Ureter (tissue), 1 donor: ENCODE results near the gene CHAT. TPM values are rescaled to one million over a fixed set of nuclear protein-coding genes. Genes with fewer than 3 reads are reported as not detected.

Experiments
- DNase-seq: peaks from one replicate; pipeline ENCODE4 v3.0.0-alpha.2; 2020; ENCODE audit warnings: low spot score
- total RNA-seq: library from RNA; stranded (reverse); gene quantifications from one replicate; pipeline ENCODE4 v1.2.4, GENCODE V29; 2023
- donor health status: DM: yes; HTN: yes; CAD: no.

Gene CHAT
- total RNA-seq, 1 donor from 2014 or later, result not detected

DNA sequence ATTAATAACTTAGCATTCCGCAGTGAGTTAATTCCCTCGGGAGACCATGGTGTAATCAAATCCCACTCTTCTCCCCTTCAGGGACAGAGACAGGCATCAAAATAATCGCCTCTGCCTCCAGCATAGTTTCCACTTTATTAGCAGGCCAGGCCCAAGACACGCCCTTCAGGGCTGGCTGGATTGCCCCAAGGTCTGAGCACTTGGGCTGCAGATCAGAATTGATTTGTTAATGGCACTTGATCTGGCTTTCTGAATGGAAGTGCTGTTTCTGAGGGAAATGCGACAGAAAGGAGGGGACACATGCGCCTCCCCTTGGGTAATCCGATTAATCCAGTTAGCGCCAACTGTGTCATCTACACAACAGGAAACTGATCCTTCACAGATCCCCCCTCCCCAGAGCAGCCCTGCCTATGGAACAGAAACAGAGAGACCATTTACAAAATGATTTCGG is 15.6 kb downstream of the CHAT start:
- no peak for DNase-seq

DNA sequence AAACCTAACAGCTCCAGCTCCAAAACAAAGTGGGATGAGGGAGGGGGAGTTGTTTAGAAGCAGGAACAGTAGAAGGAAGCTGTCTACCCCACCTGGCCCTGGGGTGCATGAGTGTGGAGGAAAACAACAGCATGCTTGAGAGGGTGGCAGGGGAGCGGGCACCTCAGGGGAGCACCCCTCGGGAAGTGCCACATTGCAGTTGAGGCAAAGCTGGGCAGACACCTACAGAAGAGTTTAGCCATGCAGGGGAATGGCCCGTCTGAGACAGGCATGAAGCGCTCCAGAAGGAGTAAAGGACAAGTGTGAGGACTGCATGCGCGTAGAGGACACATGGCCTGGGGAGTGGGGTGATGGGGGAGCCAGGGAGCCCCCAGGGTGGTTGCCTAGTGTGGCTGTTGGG is 18.1 kb downstream of the CHAT start:
- DNase-seq, result no peak

DNA sequence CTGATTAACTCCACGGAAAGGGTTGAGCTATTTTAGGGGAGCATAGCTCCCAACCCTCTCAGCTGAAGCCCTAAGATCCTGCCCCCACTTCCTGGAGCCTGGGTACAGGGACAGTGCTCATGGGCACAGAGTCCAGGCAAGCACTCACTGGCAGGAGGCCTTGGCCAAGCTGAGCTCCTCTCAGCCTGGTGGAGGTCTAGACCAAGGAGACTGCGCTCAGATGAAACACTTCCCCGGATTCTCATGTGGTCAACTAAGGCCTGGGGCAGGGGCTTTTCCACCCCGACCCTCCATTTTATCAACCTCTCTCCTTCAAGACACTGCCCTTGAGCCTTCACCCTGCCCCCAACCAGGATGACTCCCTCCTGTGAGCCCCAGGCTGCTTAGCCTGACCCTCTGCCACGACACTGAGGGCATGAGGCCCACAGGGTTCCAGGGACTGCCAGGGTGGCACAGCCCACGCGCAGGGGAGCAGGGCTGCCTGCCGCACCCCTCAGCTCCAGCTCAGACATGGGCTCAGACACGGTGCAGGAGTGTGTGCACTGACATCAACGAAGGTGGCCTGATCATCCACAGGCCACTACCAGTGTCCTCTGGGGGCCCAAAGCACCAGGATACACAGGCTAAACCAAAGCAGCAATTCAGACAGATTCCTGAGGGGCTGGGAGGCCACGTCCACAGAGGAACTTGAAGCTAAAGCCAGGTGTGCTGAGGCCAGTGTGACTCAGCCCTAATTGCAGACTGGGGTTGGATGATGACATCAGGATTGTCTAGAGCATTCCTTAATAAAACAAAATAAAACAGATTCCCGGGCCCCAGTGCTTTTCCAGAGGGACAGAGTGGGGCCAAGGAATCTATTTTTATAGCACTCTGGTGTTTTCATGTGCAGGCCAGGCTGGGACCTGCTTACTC is 18.8 kb downstream of the CHAT start:
- no peak for DNase-seq

DNA sequence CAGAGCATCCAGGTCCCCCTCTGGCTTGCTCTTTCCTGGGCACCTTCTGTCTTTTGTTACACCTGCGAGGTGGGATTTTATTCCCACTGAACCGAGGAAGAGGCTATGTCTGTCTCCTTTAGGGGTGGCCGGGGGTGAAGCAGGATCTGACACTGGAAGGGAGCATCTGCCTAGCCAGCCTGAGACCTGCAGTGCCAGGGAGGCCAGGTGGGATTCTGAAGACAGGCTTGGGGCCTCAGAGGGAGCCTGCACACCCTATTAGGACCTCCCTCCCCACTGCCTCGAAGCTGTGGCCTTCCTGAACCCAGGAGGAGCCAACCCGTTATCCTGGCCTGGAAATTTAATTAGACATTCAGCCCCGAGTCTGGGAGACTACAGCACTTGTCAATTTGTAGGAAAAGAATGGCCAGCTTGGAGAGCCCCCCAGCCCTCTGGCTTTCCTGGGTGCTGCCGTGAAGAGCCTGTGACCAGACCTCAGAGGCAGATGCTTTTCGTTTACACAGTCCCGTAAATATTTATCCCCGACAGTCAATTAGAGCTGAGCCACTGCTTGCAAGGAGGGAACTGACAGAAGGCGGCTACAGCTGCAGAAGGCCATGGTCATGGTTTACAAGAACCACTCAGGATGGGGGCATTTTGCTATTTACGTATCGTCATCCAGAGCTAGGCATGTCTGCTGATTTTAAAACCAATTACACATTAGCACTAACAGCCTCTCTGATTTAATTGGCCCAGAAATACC is 19.7 kb downstream of the CHAT start:
- no peak for DNase-seq

DNA sequence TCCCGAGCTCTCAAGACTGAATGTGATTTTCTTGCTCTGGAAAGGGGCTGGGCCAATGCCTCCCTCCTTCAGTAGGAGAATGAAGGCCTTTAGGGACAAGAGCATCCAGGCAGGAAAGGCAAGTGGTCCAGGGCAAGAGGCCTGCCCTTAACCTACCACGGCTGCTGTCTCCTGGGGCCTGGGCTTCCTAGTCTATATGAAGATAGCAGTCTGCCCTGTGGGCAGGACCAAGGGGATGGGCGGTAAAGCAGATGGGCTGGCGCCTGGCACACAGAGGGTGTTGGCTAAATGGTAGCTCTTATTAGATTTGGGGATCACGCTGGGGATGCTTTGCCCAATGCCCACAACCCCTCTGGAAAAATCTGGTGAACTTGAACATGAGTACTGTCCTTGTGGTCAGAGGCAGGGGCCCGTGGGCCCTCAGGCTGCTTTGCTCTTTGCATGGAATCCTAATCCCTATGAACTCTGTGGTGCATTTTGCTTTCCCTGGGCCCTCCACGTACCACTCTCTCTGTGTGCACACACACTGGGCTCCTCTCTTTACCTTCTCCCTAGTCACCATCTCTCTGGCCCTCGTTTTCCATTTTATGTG is 20.3 kb downstream of the CHAT start:
- no peak for DNase-seq

DNA sequence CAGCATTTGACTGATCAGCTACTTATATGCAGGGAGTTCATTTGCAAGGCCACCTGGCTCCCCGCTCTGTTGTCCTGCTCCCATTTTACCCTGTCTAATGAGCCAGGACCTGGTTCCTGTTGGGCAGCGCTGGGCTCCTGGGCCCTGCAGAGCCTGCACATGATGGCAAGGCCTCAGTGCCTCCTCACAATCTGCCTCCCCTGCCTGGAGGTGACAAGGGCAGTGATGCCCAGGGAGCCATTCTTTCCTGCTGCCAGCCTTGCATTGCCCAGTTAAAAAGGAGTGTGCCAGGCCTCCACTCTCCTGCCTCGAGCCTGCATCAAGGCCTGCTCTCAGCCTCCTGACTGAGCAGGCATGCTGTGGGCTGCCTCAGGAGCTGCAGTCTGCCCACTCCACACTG is 28.5 kb downstream of the CHAT start:
- no peak for DNase-seq

DNA sequence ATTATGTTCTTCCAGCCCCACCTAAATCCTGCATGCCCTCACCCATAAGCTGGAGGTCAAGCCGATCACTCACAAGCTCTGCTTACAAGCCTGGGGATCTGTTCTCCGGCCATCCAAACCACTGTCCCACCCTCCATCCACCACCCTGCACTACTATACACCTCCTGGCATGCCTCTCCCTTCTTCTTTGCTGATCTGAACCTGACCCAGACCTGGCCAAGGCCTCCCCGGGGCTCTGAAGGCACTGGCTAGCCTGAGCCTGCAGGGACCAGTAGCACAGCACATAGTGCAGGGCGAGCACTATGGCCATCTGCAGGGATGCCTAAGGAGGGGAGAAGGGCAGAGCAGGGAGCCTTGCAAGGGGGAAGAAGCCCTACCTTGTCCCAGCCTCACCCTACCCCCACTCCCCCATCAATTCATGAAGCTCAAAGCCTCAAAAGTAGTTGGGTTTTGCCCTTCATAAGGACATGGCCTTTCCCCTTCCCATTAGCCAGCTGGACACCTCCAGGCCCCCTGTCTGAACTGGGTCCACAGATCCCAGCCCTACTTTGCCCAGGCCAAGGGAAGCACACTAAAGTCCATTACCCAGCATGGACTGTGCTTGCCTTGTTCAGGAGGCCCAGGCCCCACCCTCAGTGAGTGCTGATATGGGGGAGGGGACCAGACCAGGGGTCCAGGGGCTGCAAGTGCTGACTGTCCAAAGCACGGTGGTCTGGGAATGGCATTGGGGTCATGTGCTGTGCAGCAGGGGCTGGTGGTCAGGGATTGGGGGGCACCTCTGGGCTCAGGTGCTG is 29.6 kb downstream of the CHAT start:
- no peak for DNase-seq

DNA sequence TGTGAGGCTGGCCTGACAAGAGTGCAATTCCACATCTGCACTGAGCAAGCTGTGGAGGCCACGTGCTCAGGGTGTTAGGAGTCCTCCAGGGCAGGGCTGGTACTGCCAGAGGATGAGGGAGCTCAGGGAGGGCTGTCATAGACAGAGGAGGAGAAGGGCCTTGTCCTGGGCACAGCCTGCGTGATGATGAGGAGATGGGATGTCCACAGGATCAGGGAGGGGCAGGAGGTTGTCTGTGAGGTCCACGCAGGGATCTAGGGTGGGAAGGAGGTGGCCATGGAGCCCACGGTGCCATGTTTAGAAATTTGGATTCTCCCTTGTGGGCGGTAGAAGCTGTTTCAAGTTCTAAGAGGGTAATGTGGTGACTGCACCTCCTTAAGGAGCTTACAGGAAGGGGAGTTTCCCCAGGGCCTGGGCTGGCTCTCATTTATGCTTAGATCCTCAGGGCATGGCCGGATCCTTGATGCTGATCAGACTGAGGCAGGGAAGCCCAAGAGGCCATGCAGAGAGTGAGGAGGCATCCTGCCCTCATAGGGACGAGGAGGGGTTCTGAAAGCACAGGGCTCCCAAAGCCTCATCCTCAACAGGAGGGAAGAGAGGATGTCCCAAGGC is 30.3 kb downstream of the CHAT start:
- no peak for DNase-seq

DNA sequence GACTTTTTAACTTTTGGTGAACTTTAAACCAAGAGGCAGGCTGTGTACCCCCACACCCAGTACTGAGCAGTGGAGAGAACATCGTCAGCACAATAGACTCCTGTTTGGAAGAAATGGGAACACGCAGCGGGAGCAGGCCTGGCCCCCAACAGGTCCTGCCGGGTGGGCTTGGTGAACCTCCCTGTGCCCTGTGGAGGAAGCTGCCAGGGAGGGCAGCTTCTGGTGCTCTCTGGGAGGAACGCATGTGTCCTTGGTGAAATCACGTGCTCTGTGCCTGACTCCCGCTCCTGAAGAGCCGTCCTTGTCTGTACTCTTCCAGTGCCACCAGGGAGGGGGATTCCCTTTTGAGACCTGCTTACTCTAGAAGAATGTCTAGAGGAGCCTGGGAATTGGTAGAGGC is 31.6 kb downstream of the CHAT start:
- DNase-seq, result no peak

DNA sequence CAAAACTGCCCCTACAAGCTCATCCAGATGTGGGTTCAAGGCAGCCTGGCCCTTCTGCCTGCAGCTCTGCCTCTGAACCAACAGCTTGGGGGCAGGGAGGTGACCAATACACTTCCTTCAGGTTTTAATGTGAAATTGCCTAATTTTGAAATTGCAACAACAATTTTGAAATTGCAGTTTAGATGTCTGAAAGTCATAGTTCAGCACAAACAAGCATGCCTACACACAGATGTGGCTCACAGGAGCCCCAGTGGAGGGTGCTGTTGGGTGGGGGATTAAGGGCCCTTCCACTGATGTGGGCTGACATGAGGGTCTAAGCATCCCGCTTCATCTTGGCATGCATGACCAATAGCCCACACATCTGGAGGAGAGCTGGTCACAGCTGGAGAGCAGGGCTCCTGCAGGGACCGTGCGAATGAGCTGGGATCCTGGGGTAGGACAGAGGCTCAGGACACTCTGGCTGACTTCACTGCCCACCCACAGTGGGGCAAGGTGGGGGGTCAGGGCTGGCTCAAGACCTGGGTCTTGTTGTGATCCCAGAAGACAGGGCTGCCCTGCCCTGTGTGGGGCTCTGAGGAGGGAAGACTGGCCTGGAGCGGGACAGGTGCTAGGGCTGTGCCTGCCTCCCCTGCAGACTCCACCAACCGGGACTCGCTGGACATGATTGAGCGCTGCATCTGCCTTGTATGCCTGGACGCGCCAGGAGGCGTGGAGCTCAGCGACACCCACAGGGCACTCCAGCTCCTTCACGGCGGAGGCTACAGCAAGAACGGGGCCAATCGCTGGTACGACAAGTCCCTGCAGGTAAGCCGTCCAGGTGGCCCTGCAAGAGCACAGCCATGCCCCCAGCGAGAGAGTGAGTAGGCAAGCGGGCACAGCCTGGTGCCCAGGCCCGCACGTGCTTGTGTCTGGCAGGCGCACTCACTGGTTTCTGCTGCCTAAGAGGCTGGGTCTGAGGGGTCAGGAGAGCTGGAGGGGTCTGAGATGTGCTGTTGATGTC is 32.3 kb downstream of the CHAT start:
- DNase-seq, result peak; percentile 36

DNA sequence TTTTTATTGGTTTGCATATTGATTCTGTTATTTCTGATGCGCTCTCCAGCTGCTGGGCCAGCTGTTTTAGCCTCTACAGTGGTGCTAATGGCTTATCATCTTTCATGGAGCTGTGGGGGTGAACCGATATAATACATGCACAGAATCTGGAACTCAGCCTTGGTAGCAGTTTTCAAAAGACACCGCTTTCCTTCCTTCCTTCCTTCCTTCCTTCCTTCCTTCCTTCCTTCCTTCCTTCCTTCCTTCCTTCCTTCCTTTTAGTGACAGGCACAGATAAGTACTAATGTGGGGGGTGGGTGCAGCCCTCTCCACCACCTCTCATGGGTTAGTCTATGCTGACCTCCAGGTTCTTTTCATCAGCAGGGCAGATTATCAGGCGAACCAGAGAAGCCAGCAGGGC is 33.7 kb downstream of the CHAT start:
- no peak for DNase-seq

DNA sequence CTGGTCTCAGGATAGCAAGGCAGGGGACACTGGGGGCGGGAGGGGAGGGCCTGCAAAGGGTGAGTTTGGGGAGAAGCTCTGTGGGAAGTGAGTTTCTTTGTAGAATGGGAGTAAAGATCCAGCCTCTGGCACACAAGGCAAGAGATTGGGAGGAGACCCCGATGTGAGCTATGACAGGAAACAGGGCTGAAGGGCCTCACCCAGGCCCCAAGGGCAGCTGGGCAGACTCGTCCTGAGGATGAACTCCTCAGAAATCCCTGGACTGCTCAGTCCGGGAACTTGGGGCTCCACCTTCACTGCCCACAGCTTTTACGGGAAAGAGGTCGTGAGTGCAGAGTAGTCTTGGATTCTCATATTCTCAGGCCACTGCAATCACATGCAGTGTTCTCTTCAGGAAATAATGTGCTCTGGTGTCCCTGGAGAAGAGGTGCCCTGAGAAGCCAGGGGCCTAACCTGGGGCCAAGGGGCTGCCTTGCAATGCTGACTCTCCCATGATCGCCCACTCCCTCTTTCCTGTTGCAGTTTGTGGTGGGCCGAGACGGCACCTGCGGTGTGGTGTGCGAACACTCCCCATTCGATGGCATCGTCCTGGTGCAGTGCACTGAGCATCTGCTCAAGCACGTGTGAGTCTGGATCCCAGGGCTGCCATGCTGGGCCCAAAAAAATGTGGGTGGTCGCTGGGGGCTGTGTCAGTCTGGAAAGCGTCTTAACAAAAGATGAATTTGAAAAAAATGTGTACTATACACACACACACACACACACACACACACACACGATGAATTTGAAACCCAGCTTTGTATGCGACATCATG is 34.4 kb downstream of the CHAT start:
- DNase-seq, result peak; percentile 40

DNA sequence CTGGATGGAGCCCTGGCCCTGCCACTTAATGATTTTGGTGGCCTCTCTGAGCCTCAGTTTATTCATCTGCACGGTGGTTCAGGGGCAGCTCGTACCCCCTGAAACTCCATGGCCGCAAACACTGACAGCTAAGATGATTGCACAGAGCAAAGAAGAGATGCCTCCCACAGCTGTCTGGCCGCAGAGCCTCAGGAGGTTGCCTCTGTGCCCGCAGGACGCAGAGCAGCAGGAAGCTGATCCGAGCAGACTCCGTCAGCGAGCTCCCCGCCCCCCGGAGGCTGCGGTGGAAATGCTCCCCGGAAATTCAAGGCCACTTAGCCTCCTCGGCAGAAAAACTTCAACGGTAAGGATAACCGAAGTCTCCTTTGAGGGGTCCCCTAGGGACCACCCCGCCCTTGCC is 35.5 kb downstream of the CHAT start:
- peak; percentile 23 for DNase-seq

DNA sequence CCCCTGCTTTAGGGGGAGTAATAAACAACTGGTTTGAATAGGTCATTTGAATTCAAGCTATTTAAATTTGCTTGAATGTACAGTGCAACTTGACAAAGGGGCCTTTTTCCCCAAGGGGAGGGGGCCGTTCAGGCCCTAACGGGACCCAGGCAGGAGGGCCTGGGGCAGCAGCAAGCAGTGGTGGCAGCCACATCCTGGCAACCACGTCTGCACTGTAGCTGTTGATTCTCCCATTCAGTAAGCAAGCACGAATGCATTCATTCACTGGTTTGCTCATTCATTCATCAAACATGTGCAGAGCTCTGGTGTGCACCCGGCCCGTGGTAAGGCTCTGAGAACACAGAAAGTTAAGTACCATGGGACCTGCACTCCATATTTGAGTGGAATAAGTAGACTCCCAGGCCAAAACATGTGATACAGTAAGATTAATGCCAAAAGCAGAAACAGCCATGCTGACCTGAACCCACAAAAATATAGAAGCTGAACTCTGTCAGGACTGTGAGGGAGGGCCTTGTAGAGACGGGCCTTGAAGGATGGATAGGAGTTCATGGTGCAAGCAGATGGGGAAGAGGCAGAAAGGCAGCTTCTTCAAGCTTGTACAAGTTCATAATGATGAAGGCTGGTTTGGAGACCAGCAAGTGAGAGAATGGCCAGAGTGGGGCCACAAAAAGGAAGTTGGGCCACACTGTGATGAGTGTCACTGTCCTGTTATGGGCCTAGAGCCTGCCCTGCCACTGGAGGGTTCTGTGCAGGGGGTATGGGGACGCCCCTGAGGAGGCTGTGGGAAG is 36.3 kb downstream of the CHAT start:
- peak; percentile 25 for DNase-seq

DNA sequence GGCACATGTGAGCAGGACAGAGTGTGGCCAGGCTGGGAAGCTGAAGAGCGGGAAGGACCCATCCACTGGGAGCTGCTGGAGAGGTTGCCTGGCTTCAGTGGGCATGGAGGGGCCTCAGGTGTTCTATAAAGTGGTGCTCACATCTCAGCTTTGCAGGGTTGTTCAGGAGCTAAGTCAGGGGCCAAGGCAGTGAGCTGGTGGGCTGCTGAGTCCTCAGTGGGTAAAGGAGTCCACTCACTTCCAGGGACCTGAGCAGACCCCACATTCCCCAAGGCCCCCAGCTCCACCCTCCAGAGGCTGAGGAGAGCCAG is 36.8 kb downstream of the CHAT start:
- DNase-seq, result no peak

DNA sequence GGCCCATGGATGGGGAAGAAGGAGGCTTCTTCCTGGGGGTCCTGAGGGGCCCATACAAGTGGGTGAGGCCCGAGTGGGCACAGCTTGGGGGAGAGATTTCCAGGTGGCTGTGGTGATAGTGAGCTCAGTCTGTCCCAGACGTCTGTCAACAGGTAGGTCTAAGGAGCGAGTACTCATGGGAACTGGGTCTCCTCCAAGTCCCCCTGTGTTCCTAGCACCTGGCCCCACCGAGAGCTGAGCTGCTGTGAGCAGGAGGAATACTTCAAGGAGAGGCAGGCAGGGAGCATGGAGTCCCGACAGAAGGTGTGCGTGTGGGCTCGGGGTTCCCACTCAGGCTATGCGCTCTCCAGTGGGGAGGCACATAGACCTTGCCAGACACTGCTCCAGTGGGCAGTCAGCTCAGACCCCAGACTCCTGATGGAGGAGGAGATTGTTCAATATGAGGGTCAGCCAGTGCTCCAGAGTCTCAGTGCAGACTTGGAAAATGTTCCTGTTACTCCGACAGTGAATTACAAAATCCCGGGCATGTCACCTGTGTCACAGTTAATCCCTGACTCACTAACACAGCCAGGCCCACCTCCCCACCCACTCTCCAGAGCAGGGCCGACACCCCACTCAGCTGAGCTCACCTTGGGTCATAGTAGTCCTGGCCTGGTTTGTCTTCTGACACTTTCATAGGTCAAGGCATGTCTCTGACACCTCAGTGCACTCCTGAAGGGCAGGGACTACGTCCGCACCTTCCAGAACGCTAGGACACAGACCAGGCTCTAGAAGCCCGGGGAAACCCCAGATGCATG is 37.4 kb downstream of the CHAT start:
- peak; percentile 32 for DNase-seq

DNA sequence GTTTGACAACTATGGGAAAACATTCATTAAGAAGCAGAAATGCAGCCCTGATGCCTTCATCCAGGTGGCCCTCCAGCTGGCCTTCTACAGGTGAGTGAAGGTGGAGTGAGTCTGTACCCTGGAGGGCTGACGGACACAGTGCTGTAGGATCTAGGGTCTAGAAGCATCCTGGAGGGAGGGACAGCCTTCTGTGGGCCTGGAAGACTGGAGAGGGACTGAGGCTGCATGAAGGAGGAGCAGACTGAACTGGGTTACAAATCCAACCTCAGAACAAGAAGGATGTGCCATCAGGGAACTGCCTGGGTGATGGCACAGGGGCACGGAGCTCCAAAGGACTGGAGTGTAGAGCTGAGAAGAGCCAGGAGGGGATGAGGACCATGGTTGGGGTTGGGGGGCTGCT is 38.1 kb downstream of the CHAT start:
- DNase-seq, result peak; percentile 15
